IgD-negative memory B cell (primary cell): ENCODE results near the gene WDR55. TPM values are rescaled to one million over a fixed set of nuclear protein-coding genes. Genes with fewer than 3 reads are reported as not detected.
"Not testable (repeated sequence)": the region's sequence is repeated elsewhere in the genome, so short reads cannot be mapped to it uniquely, and the experiment has no call there.

Experiments used
- H3K27ac Mint-ChIP-seq, 3 donors: one replicate each; pipeline ENCODE4 v1.8.0; 2020 to 2022; ENCODE audit warnings: mild to moderate bottlenecking in 3 of 3, mixed read lengths in 3 of 3, moderate library complexity in 1 of 3
- H3K27me3 Mint-ChIP-seq: one replicate; pipeline ENCODE4 v1.8.0; 2021; ENCODE audit warnings: mixed read lengths
- H3K36me3 Mint-ChIP-seq: one replicate; pipeline ENCODE4 v1.8.0; 2020; ENCODE audit warnings: mild to moderate bottlenecking, mixed read lengths
- H3K4me1 Mint-ChIP-seq, 3 donors: one replicate each; pipeline ENCODE4 v1.8.0; 2020 to 2022; ENCODE audit warnings: mixed read lengths in 3 of 3, mild to moderate bottlenecking in 1 of 3
- H3K4me3 Mint-ChIP-seq, 4 donors: one replicate each; pipeline ENCODE4 v1.8.0; 2020 to 2022; ENCODE audit warnings: mild to moderate bottlenecking in 4 of 4, mixed read lengths in 4 of 4, moderate library complexity in 3 of 4
- H3K9me3 Mint-ChIP-seq, 3 donors: one replicate each; pipeline ENCODE4 v1.8.0; 2020 to 2021; ENCODE audit warnings: mixed read lengths in 3 of 3, mild to moderate bottlenecking in 1 of 3
- polyA plus RNA-seq: library from polyadenylated mRNA; unstranded; fragments of 300-500 nt; fragmentation: Illumina TruSeq; gene quantifications from one replicate; pipeline ENCODE4 v1.2.3, GENCODE V29; 2021

WDR55 gene
- polyA plus RNA-seq, 1 donor from 2014 or later, result 13.5 TPM

DNA sequence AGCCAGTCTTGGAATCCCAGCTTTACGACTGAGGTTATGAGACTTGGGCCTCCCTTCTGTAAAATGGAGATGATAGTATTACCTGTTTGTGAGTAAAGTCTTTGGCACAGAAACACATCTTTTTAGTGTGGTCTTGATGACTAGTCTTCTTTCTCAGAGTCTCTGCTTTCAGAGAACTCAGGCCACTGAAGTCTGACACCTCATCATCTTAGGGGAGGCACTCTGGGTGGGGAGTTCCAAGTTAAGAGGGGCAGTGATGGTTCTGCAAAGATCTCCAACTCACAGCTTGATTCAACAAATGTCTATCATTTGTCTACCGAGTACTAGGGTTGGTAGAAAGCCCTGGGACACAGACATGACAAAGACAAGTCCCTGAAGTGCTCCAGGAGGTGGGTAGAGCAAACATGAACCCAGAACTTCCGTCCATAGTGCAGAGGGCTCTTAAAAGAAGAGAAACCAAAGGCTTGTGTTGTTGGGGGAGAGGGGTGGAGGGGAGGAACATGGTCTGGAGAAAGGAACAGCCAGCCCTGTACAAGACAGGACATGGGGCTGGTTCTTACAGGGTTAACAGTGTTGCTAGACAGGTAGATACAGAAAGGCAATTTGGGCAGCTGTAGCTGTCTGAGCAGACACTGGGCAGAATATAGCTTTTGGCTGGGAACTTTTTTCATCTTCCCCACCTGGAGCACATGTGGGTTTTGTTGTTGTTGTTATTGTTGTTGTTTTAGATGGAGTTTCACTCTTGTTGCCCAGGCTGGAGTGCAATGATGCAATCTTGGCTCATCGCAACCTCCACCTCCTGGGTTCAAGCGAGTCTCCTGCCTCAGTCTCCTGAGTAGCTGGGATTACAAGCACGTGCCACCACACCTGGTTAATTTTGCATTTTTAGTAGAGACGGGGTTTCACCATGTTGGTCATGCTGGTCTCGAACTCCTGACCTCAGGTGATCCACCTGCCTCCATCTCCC lies 29.1 kb upstream of the WDR55 start:
- Mint-ChIP-seq H3K9me3 (no peaks in the 10 kb centered on the region), H3K27me3 (peaks cover 12% of the 10 kb centered on the region), H3K4me1 (peaks cover 13 to 27% (median 25%) of the 10 kb centered on the region in 3 donors), H3K4me3 (peak overlapping the region in 1 of 4 donors; percentile 70), H3K27ac (peak overlapping the region in 2 of 3 donors; percentile 12 to 53), H3K36me3 (peaks cover 2% of the 10 kb centered on the region)

DNA sequence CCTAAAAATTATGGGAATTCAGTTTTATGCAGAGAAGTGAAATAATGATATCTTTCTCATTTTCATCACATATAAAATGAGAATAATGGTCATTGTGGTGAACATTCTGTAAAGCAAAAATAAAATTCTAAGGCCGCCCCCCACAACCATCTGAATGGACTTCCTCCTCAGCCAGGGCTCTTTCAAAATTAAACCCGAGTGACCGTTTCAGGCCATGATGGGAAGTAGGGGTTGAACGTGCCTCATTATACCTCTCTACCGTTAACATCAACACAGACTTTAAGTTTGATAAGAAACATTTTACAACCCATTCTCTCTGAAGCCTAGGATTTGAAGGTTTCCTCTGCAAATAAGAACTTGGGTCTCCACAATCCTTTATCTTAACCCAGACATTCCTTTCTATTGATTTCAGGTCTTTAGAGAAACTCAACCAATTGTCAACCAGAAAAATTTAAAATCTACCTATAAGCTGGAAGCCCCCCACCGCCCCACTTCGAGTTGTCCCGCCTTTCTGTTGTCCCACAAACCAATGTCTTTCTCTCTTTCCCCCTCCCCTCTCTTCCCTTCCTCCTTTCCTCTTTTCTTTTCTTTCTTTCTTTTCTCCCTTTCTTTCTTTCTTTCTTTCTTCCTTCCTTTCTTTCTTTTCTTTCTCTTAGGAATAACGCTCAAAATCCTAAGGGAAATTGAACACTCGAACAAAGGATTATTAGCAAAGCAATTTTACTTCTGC lies 27.2 kb upstream of the WDR55 start:
- Mint-ChIP-seq H3K4me1 (peaks cover 12 to 28% (median 26%) of the 10 kb centered on the region in 3 donors), H3K9me3 (no peaks in the 10 kb centered on the region), H3K27me3 (peaks cover 7% of the 10 kb centered on the region), H3K36me3 (peaks cover 2% of the 10 kb centered on the region), H3K27ac (peak overlapping the region in 1 of 3 donors; percentile 7), H3K4me3 (peak overlapping the region in 3 of 4 donors; percentile 59 to 77 (median 75))

DNA sequence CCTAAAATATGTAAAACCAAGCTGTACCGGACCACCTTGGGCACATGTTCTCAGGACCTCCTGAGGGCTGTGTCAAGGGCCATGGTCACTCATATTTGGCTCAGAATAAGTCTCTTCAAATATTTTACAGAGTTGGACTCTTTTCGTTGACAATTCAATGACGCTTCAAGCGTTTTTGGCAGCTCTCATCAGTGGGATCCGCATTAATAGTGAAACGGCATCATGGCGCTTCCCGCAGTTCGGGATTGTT lies 25.9 kb upstream of the WDR55 start:
- Mint-ChIP-seq H3K4me3 (peak overlapping the region; percentile 78 to 99 (median 97)), H3K4me1 (peaks cover 12 to 22% (median 19%) of the 10 kb centered on the region in 3 donors), H3K27ac (peak overlapping the region; percentile 64 to 98 (median 95))
- not testable (repeated sequence) for H3K36me3 Mint-ChIP-seq, H3K9me3 Mint-ChIP-seq, H3K27me3 Mint-ChIP-seq

DNA sequence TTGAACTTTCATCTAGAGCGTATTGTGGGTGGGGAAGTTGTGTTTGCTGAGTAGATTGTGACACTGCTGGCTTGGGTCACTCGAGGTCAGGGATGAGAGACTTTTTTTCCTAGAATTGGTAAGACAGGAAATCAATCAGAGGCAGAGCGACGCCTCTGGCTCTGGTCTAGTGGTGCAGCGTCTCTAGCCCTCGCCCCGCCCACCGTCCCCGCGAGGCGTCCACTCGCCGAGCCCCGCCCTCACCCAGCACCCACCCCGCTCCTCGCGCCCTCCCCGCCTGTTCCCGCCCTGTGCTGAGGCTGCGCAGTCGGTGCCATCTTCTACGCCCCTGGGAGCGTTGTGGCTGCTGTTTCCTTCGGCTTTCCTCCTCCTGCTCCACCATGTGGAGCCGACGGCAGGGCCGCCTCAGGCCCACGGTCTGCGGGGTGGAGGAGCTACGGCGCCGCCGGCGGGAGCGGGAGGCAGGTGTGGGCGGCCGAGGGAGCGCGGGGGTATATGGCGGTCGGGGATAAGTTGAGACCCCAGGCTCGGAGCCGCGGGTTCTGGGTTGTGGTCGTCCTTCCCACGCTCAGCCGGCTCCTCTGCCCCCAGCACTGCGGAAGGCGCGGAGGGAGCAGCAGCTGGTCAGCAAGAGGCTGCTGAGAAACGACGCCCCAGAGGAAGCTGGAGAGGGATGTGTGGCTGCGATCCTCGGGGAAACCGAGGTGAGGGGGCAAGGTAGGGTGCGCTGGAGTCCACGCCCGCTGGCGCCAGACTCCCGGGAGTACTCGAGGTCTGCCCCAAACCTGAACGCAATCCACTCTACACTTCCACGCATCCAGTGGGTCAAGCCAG lies 25.3 kb upstream of the WDR55 start, which contains the start of gene TMCO6:
TSS of gene TMCO6 (plus strand) at position 304 of the 834 bp plus-strand sequence. CDS start at position 381, 77 bp downstream.
- Mint-ChIP-seq H3K36me3 (peaks cover 2% of the 10 kb centered on the region), H3K4me3 (peak within 1 kb of the TSS; percentile 78 to 99 (median 97)), H3K27ac (peak within 1 kb of the TSS; percentile 64 to 98 (median 95)), H3K4me1 (peaks cover 17 to 19% (median 19%) of the 10 kb centered on the region in 3 donors), H3K27me3 (no peaks in the 10 kb centered on the region), H3K9me3 (no peaks in the 10 kb centered on the region)

DNA sequence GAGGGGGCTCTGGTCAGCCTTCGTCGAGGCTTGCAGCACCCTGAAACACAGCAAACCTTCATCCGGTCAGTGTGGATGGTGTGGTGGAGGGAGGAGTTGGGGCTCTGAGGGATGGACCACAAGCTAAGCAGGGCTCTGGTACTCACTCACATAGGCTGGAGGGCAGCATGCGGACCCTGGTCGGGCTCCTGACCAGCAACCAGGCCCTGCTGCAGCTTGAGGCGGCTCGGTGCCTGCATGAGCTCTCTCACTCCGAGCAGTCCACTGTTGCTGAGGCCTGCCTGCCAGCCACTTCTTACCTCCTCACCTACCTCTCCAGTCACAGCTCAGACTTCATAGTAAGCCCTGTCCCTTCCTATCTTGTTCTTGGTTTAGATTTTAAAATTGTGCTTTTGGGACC lies 23.0 kb upstream of the WDR55 start:
- H3K4me3 Mint-ChIP-seq, result peak overlapping the region in 1 of 4 donors; percentile 78
- peak overlapping the region in 1 of 3 donors; percentile 83 for H3K27ac Mint-ChIP-seq
- no peaks in the 10 kb centered on the region for H3K9me3 Mint-ChIP-seq
- no peaks in the 10 kb centered on the region for H3K27me3 Mint-ChIP-seq
- H3K36me3 Mint-ChIP-seq, result peaks cover 2% of the 10 kb centered on the region
- H3K4me1 Mint-ChIP-seq, result peaks cover 23 to 26% (median 26%) of the 10 kb centered on the region in 3 donors

DNA sequence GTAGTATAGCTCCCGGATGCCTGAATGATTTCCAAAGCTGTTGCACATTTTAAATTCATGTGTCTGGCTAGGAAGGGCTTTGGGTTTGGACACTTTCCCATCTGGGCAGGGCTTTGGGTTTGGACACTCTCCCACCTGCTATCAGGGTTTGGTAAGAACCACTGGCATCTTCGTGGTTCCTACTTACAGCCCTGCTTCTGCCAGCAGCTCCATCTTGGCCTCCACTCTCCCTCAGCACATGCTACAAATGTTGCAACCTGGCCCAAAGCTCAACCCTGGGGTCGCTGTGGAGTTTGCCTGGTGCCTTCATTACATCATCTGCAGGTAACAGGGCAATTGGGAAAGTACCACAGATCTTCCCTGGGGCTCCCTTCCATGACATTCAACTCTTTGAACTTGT lies 22.0 kb upstream of the WDR55 start:
- H3K4me1 Mint-ChIP-seq, result peaks cover 28 to 31% (median 29%) of the 10 kb centered on the region in 3 donors
- H3K9me3 Mint-ChIP-seq, result no peaks in the 10 kb centered on the region
- no peak overlapping the region for H3K27ac Mint-ChIP-seq
- H3K27me3 Mint-ChIP-seq, result no peaks in the 10 kb centered on the region
- H3K36me3 Mint-ChIP-seq, result peaks cover 2% of the 10 kb centered on the region
- peak overlapping the region in 1 of 4 donors; percentile 78 for H3K4me3 Mint-ChIP-seq

DNA sequence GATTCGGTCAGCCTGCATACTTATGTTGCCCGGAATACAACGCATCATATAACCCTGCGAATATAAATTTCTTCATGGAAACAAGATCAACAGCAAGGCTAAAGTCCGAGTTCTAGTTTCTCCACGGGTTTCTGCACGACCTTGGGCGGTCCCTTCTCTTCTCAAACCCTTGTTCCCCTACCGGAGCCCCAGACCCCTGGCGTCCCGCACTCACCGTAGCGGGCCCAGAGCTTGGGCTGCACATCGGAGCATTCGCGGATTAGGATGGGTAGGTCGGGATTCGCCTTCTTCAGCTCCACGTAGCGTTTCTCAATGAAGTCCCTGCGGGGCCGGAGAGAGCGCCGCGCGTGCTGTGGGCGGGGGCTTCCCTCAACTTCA lies 17.7 kb upstream of the WDR55 start:
- Mint-ChIP-seq H3K36me3 (peaks cover 7% of the 10 kb centered on the region), H3K4me3 (peak overlapping the region; percentile 94 to 100 (median 100)), H3K4me1 (peaks cover 18 to 34% (median 23%) of the 10 kb centered on the region in 3 donors), H3K27me3 (no peaks in the 10 kb centered on the region), H3K9me3 (no peaks in the 10 kb centered on the region), H3K27ac (peak overlapping the region; percentile 89 to 99 (median 98))

DNA sequence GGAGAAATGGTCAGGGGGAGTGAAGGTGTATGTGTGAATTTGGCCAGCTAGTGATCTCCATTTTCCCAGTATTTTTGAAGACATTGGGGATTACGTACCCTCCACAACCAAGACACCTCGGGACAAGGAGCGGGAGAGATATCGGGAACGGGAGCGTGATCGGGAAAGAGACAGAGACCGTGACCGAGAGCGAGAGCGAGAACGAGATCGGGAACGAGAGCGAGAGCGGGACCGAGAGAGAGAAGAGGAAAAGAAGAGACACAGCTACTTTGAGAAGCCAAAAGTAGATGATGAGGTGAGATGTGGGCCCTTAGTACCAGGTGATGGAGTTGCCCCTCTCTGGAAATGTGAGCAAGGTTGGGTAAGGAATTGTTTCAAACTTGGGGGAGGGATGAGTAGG lies 5.8 kb upstream of the WDR55 start:
- peaks cover 8% of the 10 kb centered on the region for H3K36me3 Mint-ChIP-seq
- peaks cover 0 to 3% (median 3%) of the 10 kb centered on the region in 3 donors for H3K4me1 Mint-ChIP-seq
- H3K9me3 Mint-ChIP-seq, result no peaks in the 10 kb centered on the region
- no peaks in the 10 kb centered on the region for H3K27me3 Mint-ChIP-seq
- no peak overlapping the region for H3K27ac Mint-ChIP-seq
- no peak overlapping the region for H3K4me3 Mint-ChIP-seq

DNA sequence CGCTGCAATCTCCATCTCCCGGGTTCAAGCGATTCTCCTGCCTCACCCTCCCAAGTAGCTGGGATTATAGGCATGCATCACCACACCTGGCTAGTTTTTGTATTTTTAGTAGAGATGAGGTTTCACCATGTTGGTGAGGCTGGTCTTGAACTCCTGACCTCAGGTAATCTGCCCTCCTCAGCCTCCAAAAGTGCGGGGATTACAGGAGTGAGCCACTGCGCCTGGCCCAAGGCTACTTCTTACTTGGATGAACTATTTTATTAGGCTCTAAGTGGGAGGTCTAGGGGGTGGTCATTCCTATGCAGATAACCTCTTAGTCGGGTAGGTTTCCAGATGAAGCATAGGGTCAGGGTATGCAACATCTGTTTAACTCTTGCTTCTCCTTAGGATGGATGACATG lies 4.3 kb upstream of the WDR55 start:
- H3K36me3 Mint-ChIP-seq, H3K27me3 Mint-ChIP-seq, H3K9me3 Mint-ChIP-seq, H3K4me1 Mint-ChIP-seq: not testable (repeated sequence)
- H3K27ac Mint-ChIP-seq, result peak overlapping the region in 1 of 3 donors; percentile 23
- peak overlapping the region in 1 of 4 donors; percentile 49 for H3K4me3 Mint-ChIP-seq

DNA sequence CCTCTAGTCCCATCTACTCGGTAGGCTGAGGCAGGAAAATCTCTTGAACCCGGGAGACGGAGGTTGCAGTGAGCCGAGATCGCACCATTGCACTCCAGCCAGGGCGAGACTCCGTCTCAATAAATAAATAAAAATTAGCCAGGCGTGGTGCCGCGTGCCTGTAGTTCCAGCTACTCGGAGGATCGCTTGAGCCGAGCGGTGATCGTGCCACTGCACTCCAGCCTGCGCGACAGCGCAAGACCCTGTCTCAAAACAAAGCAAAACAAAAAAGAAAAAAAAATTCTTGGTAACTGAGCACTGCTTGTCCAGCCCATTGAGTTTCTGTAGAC lies 710 bp upstream of the WDR55 start:
- Mint-ChIP-seq H3K27me3 (peaks cover 2% of the 10 kb centered on the region), H3K27ac (peak overlapping the region; percentile 92 to 98 (median 97)), H3K36me3 (peaks cover 9% of the 10 kb centered on the region), H3K4me1 (peaks cover 21 to 28% (median 25%) of the 10 kb centered on the region in 3 donors), H3K9me3 (no peaks in the 10 kb centered on the region), H3K4me3 (peak overlapping the region; percentile 97 to 100 (median 99))

DNA sequence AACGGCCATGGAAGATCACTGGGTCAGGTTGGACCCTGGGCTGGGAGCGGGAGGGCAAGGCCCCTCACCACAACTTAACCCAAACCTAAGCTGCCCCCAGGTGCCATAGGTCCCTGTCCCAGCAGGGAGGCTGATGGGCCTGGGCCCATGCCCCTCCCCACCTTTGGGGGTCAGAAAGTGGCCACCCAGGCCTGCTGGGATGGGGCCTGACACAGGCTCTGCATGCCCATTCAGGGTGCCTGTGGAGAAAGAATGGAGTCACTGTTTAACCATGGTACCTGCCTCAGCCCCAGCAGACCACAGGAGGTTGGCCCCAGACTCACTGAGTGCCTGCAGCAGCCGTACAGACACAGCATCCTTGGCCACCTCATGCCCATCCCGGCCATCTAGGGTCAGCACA lies 6.3 kb downstream of the WDR55 start:
- H3K27me3 Mint-ChIP-seq, H3K27ac Mint-ChIP-seq, H3K36me3 Mint-ChIP-seq, H3K4me3 Mint-ChIP-seq, H3K9me3 Mint-ChIP-seq: not testable (repeated sequence)
- H3K4me1 Mint-ChIP-seq, result peaks cover 14 to 19% (median 17%) of the 10 kb centered on the region in 3 donors

DNA sequence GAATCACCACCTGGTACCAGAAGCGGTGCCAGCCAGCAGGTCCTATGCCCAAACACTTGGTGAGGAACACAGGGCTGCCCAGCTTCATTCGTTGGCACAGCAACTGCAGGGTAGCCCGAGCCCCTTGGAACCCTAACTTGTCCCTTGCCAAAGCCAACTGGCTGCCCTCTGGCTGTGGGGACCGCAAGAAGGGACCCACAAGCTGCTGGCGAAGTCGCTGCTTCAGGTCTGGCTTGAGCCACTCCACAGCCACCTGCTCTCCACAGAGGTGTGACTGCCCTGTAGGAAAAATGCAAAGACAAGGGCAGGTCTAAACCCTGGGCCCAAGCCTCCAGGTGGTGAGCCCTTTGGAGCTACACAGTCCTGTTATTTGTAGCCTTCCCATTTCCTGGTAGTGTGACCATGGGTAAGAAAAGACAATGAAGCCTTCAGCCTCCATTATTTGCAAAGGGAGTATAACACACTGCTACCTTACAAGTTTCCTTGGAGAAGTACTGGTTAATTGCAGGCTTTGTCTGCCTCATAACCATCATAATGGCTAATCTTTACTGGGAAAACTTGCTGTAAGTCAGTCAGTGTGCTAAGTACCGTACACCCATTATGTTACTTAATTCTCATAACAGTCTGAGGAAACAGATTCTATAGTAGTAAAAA lies 6.9 kb downstream of the WDR55 start:
- H3K4me1 Mint-ChIP-seq, result peaks cover 10 to 15% (median 13%) of the 10 kb centered on the region in 3 donors
- peaks cover 11% of the 10 kb centered on the region for H3K36me3 Mint-ChIP-seq
- no peaks in the 10 kb centered on the region for H3K9me3 Mint-ChIP-seq
- no peak overlapping the region for H3K4me3 Mint-ChIP-seq
- no peaks in the 10 kb centered on the region for H3K27me3 Mint-ChIP-seq
- no peak overlapping the region for H3K27ac Mint-ChIP-seq

DNA sequence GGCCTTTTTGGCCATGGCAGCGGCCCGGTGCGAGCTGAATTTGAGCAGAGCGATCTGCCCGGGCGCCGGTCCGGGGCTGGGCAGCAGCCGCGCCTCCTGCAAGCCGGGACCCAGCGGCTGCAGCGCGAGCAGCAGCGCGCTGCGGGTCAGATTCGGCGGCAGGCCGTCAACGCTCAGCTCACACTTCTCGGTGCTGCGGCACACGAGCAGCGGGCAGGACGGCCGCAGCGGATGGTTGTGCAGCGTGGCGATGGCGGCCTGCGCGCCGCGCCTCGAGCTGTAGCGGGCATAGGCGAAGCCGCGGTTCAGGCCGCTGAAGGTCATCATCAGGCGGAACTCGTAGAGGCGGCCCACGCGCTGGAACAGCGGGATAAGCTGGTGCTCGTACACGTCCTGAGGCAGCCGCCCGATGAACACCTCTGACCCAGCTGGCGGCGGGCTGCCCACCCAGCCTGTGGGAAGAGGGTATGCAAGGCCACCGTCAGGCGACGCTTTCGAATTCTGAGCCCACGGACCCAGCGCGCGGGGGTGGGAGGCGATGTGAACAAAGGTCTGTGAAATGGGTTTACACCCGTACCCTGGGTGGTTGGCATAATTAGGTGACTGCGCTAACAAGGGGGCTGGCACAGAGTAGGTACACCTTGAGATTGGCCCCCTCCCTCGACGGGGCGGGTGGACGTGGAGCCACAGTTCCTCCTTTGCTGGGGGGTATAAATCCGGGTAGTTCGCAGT lies 7.9 kb downstream of the WDR55 start:
- Mint-ChIP-seq H3K27ac (peak overlapping the region in 1 of 3 donors; percentile 53), H3K36me3 (peaks cover 11% of the 10 kb centered on the region), H3K4me1 (peaks cover 2 to 6% (median 3%) of the 10 kb centered on the region in 3 donors), H3K4me3 (no peak overlapping the region), H3K27me3 (no peaks in the 10 kb centered on the region), H3K9me3 (no peaks in the 10 kb centered on the region)
